Measurements from ENCODE around the gene FBXL5. TPM values are rescaled to one million over a fixed set of nuclear protein-coding genes. Genes with fewer than 3 reads are reported as not detected.
A peak's percentile ranks its signal among the peaks of the same experiment; 100 is the strongest.

The FBXL5 gene
- total and polyA plus RNA-seq, 5 donors, result 52.8 to 90.1 (median 86.9) TPM

- Histone ChIP-seq H3K4me3 (ENCODE audit: low read length) (no peak overlapping the region), H3K27me3 (ENCODE audit: control insufficient read depth, insufficient read depth) (no peaks in the 10 kb centered on the region), H3K27ac (ENCODE audit: low read length) (no peak overlapping the region), H3K9me3 (ENCODE audit: control insufficient read depth, low read length) (no peaks in the 10 kb centered on the region), H3K4me1 (ENCODE audit: control insufficient read depth, insufficient read depth, low read length) (peaks cover 5% of the 10 kb centered on the region)
- ATAC-seq (peak; percentile 89), DNase-seq (no peak)
- intact Hi-C loops (cut with DNase I), result no loop called here
- WGBS, result 23% methylated on average over 7 of the region's 7 CpGs
These were observed 35.1 kb upstream of the FBXL5 start for GRCh38 chr4:15690020-15690809.

- intact Hi-C loops (cut with DNase I), result no loop called here
- no peaks in the 10 kb centered on the region for H3K9me3 ChIP-seq (ENCODE audit: control insufficient read depth, low read length)
- H3K27ac ChIP-seq (ENCODE audit: low read length), result no peak overlapping the region
- ATAC-seq (peak in 1 of 2 donors; percentile 36), DNase-seq (peak in 1 of 3 donors; percentile 48)
- H3K27me3 ChIP-seq (ENCODE audit: control insufficient read depth, insufficient read depth), result no peaks in the 10 kb centered on the region
- no peak overlapping the region for H3K4me3 ChIP-seq (ENCODE audit: low read length)
- 87% methylated on average over 2 of the region's 2 CpGs for WGBS
- peaks cover 6% of the 10 kb centered on the region for H3K4me1 ChIP-seq (ENCODE audit: control insufficient read depth, insufficient read depth, low read length)
These were observed 34.4 kb upstream of the FBXL5 start for GRCh38 chr4:15689540-15689939.

GRCh38 chr4:15688051-15688450, 32.9 kb upstream of the FBXL5 start:
- DNase-seq (no peak), ATAC-seq (no peak)
- 64% methylated on average over 5 of the region's 5 CpGs for WGBS
- H3K27ac ChIP-seq (ENCODE audit: low read length), result no peak overlapping the region
- H3K9me3 ChIP-seq (ENCODE audit: control insufficient read depth, low read length), result no peaks in the 10 kb centered on the region
- no peak overlapping the region for H3K4me3 ChIP-seq (ENCODE audit: low read length)
- intact Hi-C loops (cut with DNase I), result no loop called here
- no peaks in the 10 kb centered on the region for H3K27me3 ChIP-seq (ENCODE audit: control insufficient read depth, insufficient read depth)
- H3K4me1 ChIP-seq (ENCODE audit: control insufficient read depth, insufficient read depth, low read length), result peaks cover 8% of the 10 kb centered on the region

- DNase-seq (no peak), ATAC-seq (no peak)
- H3K27me3 ChIP-seq (ENCODE audit: control insufficient read depth, insufficient read depth), result no peaks in the 10 kb centered on the region
- WGBS, result 95% methylated on average over 1 of the region's 1 CpG
- no peak overlapping the region for H3K27ac ChIP-seq (ENCODE audit: low read length)
- H3K4me1 ChIP-seq (ENCODE audit: control insufficient read depth, insufficient read depth, low read length), result peaks cover 3% of the 10 kb centered on the region
- H3K9me3 ChIP-seq (ENCODE audit: control insufficient read depth, low read length), result no peaks in the 10 kb centered on the region
- intact Hi-C loops (cut with DNase I), result no loop called here
- no peak overlapping the region for H3K4me3 ChIP-seq (ENCODE audit: low read length)
These were observed 29.3 kb upstream of the FBXL5 start for GRCh38 chr4:15684498-15684897.

- no peak for DNase-seq
- Histone ChIP-seq H3K9me3 (ENCODE audit: control insufficient read depth, low read length) (no peaks in the 10 kb centered on the region), H3K4me1 (ENCODE audit: control insufficient read depth, insufficient read depth, low read length) (peaks cover 3% of the 10 kb centered on the region), H3K27me3 (ENCODE audit: control insufficient read depth, insufficient read depth) (no peaks in the 10 kb centered on the region), H3K4me3 (ENCODE audit: low read length) (peak overlapping the region; percentile 78), H3K27ac (ENCODE audit: low read length) (no peak overlapping the region)
- no peak for ATAC-seq
- WGBS, result 71% methylated on average over 2 of the region's 2 CpGs
- intact Hi-C loops (cut with DNase I), result no loop called here
These were observed 28.0 kb upstream of the FBXL5 start for GRCh38 chr4:15683143-15683495.

- WGBS, result 23% methylated on average over 6 of the region's 6 CpGs
- DNase-seq (no peak), ATAC-seq (no peak)
- Histone ChIP-seq H3K9me3 (ENCODE audit: control insufficient read depth, low read length) (no peaks in the 10 kb centered on the region), H3K4me3 (ENCODE audit: low read length) (peak overlapping the region; percentile 78), H3K27ac (ENCODE audit: low read length) (no peak overlapping the region), H3K27me3 (ENCODE audit: control insufficient read depth, insufficient read depth) (no peaks in the 10 kb centered on the region), H3K4me1 (ENCODE audit: control insufficient read depth, insufficient read depth, low read length) (peaks cover 3% of the 10 kb centered on the region)
- intact Hi-C loops (cut with DNase I), result no loop called here
These were observed 27.3 kb upstream of the FBXL5 start for GRCh38 chr4:15682242-15683142.

GRCh38 chr4:15681372-15682241, 26.4 kb upstream of the FBXL5 start, which contains the start of gene FAM200B:
TSS of gene FAM200B (plus strand) at chr4:15681827. CDS start at chr4:15686978, 5,151 bp downstream.
- Histone ChIP-seq H3K4me1 (ENCODE audit: control insufficient read depth, insufficient read depth, low read length) (peaks cover 3% of the 10 kb centered on the region), H3K27ac (ENCODE audit: low read length) (peak within 1 kb of the TSS; percentile 95), H3K9me3 (ENCODE audit: control insufficient read depth, low read length) (no peaks in the 10 kb centered on the region), H3K27me3 (ENCODE audit: control insufficient read depth, insufficient read depth) (no peaks in the 10 kb centered on the region), H3K4me3 (ENCODE audit: low read length) (peak within 1 kb of the TSS; percentile 78)
- DNase-seq (peak; percentile 99 to 100 (median 100)), ATAC-seq (peak; percentile 98 to 99)
- WGBS, result under 1% methylated on average over 56 of the region's 56 CpGs
- intact Hi-C loops (cut with DNase I), result no loop called here

- H3K9me3 ChIP-seq (ENCODE audit: control insufficient read depth, low read length), result no peaks in the 10 kb centered on the region
- ATAC-seq (no peak), DNase-seq (no peak)
- no peak overlapping the region for H3K27ac ChIP-seq (ENCODE audit: low read length)
- H3K27me3 ChIP-seq (ENCODE audit: control insufficient read depth, insufficient read depth), result no peaks in the 10 kb centered on the region
- intact Hi-C loops (cut with DNase I), result no loop called here
- WGBS, result 2% methylated on average over 14 of the region's 14 CpGs
- H3K4me3 ChIP-seq (ENCODE audit: low read length), result peak overlapping the region; percentile 78
- peaks cover 3% of the 10 kb centered on the region for H3K4me1 ChIP-seq (ENCODE audit: control insufficient read depth, insufficient read depth, low read length)
These were observed 25.9 kb upstream of the FBXL5 start for GRCh38 chr4:15681067-15681371.

- intact Hi-C loops (cut with DNase I), result no loop called here
- DNase-seq (no peak), ATAC-seq (no peak)
- Histone ChIP-seq H3K4me1 (ENCODE audit: control insufficient read depth, insufficient read depth, low read length) (no peaks in the 10 kb centered on the region), H3K27me3 (ENCODE audit: control insufficient read depth, insufficient read depth) (no peaks in the 10 kb centered on the region), H3K9me3 (ENCODE audit: control insufficient read depth, low read length) (no peaks in the 10 kb centered on the region), H3K27ac (ENCODE audit: low read length) (no peak overlapping the region), H3K4me3 (ENCODE audit: low read length) (no peak overlapping the region)
- 88% methylated on average over 2 of the region's 2 CpGs for WGBS
These were observed 22.4 kb upstream of the FBXL5 start for GRCh38 chr4:15677507-15677988.

- WGBS, result 93% methylated on average over 6 of the region's 6 CpGs
- Histone ChIP-seq H3K4me1 (ENCODE audit: control insufficient read depth, insufficient read depth, low read length) (no peaks in the 10 kb centered on the region), H3K27me3 (ENCODE audit: control insufficient read depth, insufficient read depth) (no peaks in the 10 kb centered on the region), H3K27ac (ENCODE audit: low read length) (no peak overlapping the region), H3K9me3 (ENCODE audit: control insufficient read depth, low read length) (no peaks in the 10 kb centered on the region), H3K4me3 (ENCODE audit: low read length) (no peak overlapping the region)
- ATAC-seq, result no peak
- DNase-seq, result no peak
- intact Hi-C loops (cut with DNase I), result no loop called here
These were observed 21.7 kb upstream of the FBXL5 start for GRCh38 chr4:15676899-15677298.
